ENCODE data around the gene DYSF.

Gene DYSF

DNA sequence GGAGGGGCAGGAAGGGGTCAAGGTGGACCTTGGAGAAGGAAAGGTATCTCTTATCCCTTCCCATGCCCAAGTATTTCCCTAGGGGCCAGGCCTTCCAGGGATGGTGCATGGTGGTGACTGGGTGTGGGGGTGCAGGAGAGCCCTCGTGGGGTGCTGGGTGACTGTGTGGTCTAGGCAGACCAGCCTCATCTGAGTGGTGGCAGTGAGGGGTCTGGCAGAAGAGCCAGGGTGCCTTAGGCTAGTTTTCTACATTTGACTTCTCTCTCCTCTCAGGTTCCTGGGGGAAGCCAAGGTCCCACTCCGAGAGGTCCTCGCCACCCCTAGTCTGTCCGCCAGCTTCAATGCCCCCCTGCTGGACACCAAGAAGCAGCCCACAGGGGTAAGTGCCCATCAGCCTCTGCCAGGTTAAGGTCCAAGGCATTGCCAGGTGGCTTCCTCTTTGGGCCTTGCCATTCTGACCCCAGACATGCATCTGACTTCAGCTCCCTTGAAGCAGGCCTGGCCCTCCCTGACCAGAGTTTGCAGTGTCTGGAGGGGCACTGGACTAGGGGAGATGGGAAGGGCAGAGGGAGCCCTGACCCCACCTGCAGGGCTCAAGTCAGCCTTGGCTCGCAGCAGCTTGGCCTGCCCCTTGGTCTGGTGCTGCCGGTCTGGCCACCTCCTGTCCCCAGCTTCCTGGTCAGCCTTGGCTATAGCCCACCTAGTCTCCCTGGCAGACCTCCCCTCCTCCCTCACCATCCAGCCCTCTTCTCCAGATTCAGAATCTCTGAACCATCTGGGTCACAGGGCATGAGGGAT, 49.8 kb downstream of the DYSF start:
- no peak for DNase-seq (ENCODE audit: low read depth)

DNA sequence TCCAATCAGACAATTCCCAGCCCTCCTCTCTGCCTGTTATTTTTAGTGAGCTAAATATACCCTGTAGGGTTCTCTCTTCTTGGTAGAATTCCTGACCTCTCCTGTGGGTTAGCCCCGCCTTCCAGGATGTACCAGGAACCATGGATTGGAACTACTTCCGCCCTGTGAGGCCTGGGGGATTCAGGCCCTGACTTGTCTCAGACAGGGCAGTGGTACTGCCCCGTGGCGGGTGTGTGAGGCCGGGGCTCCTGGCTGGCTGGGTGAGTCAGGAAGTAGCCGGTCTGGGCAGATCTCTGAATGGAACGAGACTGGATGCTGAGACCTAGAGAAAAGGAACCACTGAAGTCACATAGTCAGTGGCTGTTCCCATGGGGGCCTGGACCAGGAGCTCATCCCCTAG, 50.5 kb downstream of the DYSF start:
- peak; percentile 16 for DNase-seq (ENCODE audit: low read depth)

DNA sequence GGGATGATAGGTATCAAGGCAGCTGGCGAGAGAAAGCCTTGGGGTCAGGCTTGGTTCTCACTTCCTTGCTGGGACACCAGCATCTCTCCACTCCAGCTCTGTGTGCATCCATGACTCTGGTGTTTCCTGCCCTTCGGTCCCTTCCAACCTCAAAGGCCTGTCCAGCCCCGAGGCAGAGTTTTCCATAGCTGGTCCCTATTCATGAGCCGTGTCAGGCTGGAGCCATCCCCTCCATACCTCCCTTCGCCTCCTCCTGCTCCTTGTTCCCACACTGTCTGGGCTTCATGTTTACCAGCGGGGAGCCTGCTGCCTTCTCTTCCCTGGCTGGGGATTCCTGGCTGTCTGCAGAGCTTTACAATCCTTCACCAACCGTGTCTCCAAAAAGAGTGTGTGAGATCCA, 51.2 kb downstream of the DYSF start:
- no peak for DNase-seq (ENCODE audit: low read depth)

DNA sequence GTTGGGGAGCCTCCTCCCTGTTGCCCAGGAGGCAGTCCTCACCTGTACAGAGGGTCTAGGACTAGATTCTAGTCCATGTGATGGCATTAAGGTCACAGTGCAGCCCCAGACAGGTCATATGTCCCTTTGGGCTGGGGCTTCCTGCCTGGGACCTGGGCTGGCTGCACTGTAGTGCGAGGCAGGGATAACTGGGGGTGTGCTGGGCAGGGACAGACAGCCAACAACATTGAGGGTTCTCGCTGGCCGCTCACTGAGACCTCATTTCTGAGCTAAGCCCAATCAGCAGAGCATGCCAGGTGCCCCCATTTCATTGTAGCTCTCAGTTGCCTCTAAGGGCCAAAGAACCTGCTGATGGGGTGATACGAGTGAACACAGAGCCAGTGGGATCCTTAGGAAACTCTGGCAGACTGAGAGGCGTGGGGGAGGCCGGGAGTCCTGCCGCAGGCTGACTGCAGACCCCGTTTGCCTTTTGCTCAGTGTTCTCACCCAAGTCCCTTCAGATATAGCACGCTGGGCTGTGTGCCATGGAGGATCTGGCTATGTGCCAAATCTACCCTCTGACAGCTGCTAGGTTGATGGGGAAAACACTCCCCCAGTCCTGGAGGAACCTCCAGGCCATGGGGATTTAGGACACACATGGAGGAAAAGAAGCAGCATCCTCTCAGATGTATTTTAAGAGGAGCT, 51.9 kb downstream of the DYSF start:
- DNase-seq (ENCODE audit: low read depth): no peak

DNA sequence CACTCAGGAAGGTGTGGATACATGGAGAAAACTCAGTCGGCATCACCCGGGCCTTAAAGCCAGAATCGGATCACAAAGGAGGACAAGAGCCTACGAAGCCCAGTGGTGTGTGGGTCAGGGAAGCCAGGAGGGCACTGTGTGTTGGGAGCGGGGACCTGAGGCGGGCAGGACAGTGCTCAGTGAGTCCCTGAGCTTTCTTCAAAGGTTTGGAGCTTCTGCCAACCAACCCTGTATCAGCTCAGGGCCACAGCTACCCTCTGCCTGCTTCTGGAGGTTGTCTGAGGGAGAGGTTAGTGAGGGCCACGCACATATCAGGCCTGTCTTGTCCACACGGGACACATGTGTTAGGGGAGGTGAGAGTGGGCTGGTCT, 52.4 kb downstream of the DYSF start:
- no peak for DNase-seq (ENCODE audit: low read depth)

DNA sequence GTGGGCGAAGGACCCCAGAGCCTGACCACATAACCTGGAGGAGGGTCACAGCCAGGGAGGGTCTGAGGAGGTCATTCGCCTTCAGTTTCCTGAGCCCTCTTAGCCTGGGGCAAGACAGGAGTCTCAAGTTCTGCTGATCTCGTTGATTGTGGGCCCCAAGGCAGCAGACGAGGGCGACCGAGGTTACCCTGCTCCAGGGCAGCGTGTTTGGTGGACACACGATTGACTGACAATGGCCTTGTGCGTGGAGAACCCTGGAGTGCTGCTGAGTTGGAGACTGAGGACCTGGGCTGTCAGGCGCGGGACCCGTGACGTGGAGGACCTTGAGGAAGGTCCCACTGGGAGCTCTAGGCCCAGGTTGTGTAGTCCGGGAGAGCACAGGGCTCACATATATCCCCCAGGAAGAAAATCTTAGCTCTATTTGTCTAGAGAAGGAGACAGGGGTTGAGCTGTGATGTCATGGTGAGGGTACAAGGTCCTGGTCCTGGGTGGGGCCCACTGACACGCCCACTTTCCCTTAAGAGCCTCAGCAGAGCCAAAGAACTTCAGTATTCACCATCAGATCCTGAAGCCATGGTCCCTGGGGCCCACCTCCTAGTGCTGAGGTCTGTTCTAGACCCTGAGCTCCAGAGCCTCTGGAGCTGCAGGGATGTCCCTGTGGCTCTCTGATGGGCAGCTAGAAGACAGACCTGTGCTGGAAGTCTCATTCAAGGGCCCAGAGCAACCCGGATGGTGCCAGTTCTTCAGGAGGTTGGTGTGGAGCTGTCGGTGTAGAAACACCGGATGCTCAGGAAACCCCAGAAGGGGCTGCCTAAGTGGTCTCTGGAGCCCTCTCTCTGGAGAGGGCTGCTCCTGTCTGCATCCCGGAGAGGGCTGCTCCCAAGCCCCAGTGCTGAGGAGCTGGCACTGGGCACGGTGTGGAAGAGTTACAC, 53.1 kb downstream of the DYSF start:
- no peak for DNase-seq (ENCODE audit: low read depth)

DNA sequence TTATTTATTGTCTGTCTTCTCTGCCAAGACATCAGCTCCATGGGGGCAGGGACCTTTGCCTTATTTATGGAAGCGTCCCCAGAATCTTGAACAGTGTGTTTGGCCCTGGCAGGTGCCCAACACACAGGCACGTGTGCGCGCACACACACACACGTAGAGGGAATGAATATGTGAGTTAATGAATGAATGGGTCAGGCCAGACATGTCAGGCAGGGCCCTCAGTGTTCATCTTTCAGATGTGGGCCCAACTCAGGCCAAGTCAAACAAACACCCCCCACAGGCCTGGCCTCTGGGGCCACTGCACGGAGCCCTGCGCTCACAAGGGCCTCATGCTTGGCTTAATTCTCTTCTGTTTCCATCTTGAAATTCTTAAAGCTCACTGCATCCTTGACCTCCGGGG, 54.1 kb downstream of the DYSF start:
- DNase-seq (ENCODE audit: low read depth): no peak

DNA sequence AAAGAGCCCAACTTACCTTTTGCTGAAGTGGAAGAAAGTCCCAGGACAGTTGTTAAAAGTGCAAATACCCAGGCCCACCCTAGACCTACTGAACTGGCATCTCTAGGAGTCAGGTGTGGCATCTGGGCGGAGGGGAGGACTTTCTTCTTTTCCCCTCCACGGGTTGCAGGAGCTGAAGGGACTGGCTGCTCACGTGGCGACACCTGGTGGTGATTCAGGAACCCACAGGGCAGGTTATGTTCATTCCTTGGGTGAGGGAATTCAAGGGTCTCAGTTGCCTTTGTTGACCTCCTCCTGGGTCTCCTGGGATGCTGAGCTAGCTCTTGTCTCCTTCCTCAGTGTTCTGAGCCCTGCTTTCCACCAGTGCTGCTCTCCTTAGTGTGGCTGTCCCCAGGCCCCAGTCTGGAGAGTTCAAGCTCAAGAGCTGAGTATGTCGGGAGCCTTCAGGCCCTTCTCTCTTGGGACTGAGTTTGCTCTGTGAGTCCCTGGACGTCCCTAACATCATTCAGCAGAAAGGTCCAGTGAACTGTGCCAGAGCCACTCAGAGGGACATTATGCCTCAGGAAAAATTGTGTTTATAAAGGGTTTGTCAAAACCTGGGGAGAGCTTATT, 56.9 kb downstream of the DYSF start:
- DNase-seq (ENCODE audit: low read depth): peak; percentile 74

DNA sequence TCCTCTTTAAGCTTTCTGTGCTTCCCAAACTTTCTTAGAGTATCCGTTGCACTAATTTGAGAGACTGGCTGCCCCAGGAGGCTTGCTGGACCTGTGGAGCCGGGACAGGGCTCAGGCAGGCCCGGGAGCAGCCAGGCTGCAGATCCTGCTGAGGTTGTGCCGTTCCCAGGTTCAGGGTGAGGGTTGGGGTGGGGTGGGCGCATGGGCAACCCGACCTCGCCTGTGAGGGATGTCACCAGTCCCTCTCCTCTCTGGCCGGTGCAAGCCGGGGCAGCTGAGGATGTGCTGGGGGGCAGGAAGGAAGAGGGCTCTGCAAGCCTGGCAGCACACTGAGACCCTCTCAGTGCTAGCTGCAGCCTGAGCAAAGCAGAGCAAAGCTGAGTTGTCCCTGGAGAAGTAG, 57.6 kb downstream of the DYSF start:
- no peak for DNase-seq (ENCODE audit: low read depth)

DNA sequence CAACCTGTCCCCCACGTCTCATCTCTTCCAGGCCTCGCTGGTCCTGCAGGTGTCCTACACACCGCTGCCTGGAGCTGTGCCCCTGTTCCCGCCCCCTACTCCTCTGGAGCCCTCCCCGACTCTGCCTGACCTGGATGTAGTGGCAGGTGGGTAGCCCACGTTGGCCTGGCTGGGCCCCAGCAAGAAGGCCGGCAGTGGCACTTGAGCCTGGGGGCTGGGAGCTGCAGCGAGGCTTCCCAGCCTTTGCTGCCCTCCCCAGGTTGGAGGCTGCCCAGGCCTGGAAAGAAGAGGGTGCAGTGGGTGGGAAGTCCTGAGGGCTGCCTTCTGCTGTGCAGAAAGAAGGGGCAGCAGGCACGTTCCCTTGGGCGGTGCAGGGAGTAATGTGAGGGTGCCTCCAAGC, 58.4 kb downstream of the DYSF start:
- DNase-seq (ENCODE audit: low read depth): no peak

DNA sequence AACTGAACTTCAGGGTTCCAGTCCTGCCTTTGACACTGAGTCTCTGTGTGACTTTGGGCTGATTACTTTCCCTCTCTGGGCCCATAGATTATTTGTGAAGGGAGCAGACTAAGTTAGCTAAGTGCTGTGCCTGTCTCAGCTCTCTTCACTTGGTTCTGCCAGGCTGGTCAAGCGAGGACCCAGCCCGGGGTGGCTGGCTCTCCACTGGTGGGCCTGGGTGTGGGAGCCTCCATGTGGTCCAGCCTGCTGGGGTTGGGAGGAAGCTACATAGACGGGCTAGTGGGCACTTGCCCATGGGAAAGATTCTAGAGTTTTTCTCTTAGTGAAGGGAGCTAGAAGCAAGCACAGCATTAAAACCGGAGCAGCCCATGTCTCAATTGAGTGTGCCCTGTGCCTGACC, 59.0 kb downstream of the DYSF start:
- no peak for DNase-seq (ENCODE audit: low read depth)

DNA sequence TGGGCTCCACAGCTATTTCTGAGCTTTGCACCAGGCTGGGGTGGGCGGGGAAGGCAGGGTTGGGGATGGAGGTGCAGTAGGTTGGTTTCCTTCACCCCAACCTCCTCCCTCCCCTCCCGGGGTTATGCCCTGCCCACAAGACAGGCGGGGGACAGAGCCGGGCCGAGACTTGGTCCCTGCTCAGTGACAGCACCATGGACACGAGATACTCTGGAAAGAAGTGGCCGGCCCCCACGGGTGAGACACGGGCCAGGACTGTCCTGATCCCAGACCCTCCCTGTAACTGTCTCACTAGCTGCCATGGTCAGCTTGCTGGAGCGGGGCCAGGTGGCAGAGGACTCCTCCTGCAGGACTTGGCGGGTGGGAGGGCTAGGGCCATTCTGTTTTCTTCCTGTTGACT, 59.7 kb downstream of the DYSF start:
- DNase-seq (ENCODE audit: low read depth): no peak

DNA sequence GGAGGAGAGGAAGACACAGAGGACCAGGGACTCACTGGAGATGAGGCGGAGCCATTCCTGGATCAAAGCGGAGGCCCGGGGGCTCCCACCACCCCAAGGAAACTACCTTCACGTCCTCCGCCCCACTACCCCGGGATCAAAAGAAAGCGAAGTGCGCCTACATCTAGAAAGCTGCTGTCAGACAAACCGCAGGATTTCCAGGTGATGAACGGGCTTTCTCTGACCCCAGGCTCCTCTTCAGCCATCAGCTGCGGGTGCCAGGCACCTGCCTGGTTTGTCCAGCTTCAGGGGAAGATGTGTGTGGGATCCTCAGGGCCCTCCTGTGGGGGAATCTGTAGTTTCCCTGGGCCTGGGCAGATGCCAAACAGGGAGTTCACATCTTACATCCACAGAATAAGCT, 60.4 kb downstream of the DYSF start:
- no peak for DNase-seq (ENCODE audit: low read depth)

DNA sequence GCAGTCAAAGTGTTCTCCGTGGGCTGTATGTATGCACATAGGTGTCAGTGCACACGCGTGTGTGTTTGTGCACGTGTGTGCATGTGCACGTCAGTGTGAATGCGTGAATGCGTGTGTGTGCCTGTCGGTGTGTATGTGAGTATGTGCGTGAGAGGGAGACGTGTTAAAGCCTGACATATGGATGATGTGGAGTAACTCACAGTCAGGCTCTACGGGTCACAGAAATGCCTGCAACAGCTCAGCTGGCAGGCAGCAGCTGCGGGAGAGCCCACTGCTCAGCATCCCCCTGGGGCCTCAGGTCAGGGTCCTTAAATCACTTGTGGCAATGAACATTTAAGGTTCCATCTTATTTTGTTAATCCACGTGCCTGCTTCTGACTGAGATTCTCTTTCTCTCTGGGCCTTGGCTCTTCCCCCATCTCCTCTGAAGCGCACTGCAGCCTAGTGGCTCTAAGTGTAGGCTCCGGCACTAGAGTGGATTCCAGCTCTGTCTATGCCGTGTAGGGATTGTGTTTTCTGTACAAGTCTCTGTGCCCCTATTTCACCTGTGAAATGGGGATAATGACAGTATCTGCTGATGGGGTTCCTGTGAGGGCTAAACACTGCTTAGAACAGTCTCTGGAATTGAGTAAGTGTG, 63.0 kb downstream of the DYSF start:
- no peak for DNase-seq (ENCODE audit: low read depth)

DNA sequence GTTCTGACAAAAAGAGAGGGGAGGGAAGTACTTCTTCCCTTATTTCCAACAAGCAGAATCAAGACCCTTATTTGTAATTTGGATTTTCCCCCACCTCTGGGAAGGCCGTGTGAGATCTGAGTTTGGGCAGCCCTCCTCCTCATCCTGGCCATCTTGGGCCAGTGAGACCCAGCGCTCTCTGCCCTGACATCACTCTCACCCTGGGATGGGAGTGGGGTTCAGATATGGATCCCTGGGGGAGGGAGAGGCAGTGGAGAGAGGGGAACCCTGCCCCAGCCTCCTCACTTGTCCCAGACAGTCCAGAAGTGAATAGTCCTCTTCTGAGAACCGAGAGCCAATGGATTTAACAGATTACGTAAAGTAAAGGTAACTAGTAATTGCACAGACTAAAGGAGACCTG, 64.5 kb downstream of the DYSF start:
- no peak for DNase-seq (ENCODE audit: low read depth)

DNA sequence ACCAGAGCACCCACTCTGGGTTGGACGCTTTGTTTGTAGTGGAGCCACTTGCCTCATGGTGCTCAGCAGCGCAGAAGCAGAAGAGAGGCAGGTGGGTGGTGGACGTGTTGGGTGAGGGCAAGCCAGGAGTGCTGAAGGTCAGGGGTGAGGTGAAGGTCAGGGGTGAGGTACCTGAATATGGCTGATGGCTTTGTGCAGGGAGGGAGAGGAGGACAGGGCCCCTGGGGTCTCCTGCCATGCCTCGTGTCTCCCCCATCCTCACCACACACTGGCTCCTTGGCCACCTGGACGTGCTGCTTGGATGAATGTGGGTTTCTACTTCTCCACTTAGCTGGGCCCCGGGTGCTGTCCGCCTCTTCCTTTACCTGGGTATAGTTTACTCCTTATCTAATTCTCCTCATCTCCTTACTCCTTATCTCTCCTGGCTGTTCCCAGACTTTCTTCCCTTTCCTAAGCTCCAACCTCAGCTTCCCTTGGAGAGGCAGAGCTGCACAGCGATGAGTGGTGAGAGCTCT, 68.1 kb downstream of the DYSF start:
- DNase-seq (ENCODE audit: low read depth): no peak

DNA sequence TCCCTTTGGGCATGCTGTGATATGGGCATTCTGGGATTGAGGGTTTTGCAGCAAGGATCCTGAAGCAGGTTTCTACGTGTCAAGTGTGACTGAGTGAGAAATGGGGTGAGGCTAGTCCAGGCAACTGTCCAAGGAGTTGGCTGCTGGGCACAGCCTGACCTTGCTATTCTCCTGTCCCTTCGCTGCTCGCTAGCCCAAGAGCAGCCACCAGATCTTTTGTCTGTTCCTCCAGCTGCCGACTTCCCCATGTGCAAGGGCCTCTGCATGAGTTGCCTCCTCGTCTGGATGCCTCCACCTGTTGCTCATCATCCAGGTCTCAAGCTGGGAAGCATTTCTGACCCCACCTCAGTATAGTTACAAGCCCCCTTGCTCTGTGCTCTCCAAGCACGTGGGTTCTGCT, 71.1 kb downstream of the DYSF start:
- DNase-seq (ENCODE audit: low read depth): no peak

DNA sequence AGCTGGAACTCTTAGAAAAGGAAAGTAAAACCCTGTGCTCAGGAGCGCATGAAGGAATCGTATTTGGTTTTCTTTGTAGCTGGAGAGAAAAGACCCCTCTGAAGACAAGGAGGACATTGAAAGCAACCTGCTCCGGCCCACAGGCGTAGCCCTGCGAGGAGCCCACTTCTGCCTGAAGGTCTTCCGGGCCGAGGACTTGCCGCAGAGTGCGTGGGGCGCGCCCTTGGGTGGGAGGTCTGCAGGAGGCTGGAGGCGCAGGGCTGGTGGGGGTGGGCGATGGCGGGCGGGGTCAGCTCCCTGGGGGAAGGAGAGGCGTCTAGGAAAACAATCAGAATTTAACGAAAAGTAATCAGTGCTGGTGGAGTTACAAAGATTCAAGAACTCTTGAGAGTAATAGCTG, 72.8 kb downstream of the DYSF start:
- DNase-seq (ENCODE audit: low read depth): no peak

DNA sequence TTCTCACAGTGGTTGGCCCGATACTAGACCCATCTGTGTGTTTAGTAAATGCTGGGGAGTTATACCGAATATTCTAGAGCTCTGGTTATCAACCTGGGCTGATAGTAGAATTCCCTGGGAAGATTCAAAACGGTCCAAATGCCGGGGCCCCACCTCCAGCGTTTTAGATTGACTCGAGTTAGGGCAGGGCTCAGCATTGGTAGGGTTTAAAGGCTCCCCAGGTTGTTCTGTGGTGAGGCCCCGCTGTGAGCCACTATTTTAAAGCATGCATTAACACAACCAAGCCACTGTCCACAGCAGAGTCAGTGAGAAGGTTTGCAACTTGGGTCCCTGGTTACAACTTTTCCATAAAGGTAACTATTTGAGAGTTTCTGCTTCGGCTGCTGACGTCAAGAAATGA, 73.6 kb downstream of the DYSF start:
- DNase-seq (ENCODE audit: low read depth): no peak

DNA sequence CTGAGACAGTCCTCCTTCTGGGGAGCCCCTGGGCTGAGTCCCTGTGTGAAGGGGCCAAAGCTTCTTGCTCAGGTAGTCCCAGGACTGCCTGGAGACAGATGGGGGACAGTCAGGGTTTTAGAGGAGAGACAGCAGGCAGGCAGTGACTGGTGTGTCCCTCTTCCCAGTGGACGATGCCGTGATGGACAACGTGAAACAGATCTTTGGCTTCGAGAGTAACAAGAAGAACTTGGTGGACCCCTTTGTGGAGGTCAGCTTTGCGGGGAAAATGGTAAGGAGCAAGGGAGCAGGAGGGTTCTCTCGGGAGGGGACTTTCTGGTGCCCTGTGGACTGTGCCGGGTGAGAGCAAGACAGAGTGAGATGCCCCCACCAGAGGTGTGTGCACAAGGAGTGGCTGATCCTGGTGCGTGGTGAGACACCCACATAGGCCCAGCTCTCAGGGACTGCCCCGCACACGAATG, 74.8 kb downstream of the DYSF start:
- DNase-seq (ENCODE audit: low read depth): no peak

DNA sequence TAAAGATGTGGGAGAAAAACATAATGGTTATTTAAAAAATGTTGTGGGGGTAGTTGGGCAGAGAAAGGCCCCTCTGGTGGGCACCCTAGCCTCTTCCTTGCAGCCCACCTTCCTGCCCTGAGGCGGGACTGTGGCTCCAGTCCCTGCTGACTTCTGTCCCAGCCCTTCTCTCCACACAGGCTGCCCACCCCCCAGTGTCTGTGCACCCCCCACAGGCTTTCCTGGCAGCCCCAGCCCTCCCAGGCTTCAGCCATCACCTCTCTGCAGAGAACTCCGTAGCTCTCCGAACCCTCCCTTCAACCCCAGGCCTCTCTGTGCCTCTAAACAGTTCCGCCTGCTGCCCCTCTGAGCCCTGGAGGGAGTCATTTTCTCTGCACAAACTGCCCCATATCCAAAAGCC, 75.4 kb downstream of the DYSF start:
- DNase-seq (ENCODE audit: low read depth): no peak

DNA sequence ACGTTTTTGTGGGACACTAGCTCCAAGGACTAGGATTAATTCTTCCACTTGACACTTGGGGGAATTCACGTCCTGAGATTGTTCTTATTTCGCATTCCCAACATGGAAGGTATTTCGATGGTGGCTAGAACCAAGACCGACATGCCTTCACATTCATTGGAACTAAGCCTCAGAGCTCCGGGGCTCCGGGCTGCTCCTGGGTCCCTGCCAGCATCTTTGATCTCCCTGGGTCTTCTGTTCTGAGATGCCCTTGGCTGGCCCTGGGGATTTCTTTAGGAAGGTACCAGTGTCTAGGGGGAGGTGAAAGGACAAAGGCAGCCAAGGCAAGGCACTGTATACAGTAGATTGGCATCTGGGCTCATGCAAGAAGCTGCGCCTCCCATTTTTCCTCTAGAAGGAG, 76.8 kb downstream of the DYSF start:
- DNase-seq (ENCODE audit: low read depth): no peak
